Stomach smooth muscle (tissue), 2 donors: ENCODE results near the gene POLR2F.
A peak's percentile ranks its signal among the peaks of the same experiment; 100 is the strongest.

Experiments used
- H3K27ac ChIP-seq: one replicate; pipeline ENCODE4 v1.7.0; 2013; ENCODE audit warnings: mild to moderate bottlenecking, low read length, inconsistent platforms
- H3K27me3 ChIP-seq, 2 donors: one replicate each; pipeline ENCODE4 v1.7.0; 2013; ENCODE audit warnings: low read length in 2 of 2; ENCODE audit not compliant: insufficient read depth in 2 of 2, control insufficient read depth in 1 of 2
- H3K36me3 ChIP-seq, 2 donors: one replicate each; pipeline ENCODE4 v1.7.0; 2013; ENCODE audit warnings: low read length in 2 of 2; ENCODE audit not compliant: control insufficient read depth in 2 of 2, insufficient read depth in 2 of 2
- H3K4me1 ChIP-seq: one replicate; pipeline ENCODE4 v1.7.0; 2013; ENCODE audit warnings: low read length; ENCODE audit not compliant: control insufficient read depth, insufficient read depth
- H3K4me3 ChIP-seq, 2 donors: one replicate each; pipeline ENCODE4 v1.7.0; 2013; ENCODE audit warnings: low read length in 2 of 2
- H3K9ac ChIP-seq, 2 donors: one replicate each; pipeline ENCODE4 v1.7.0; 2013; ENCODE audit warnings: low read length in 2 of 2, mild to moderate bottlenecking in 1 of 2
- H3K9me3 ChIP-seq, 2 donors: one replicate each; pipeline ENCODE4 v1.7.0; 2013; ENCODE audit warnings: low read length in 2 of 2; ENCODE audit not compliant: control insufficient read depth in 2 of 2
- donor health status: healthy.
- donor health status: Pancreatic carcinoma.

Gene POLR2F

GRCh38 chr22:37925767-37926166 lies 27.7 kb upstream of the POLR2F start:
- Histone ChIP-seq H3K27ac (peak overlapping the region; percentile 64), H3K9me3 (no peaks in the 10 kb centered on the region)

DNA sequence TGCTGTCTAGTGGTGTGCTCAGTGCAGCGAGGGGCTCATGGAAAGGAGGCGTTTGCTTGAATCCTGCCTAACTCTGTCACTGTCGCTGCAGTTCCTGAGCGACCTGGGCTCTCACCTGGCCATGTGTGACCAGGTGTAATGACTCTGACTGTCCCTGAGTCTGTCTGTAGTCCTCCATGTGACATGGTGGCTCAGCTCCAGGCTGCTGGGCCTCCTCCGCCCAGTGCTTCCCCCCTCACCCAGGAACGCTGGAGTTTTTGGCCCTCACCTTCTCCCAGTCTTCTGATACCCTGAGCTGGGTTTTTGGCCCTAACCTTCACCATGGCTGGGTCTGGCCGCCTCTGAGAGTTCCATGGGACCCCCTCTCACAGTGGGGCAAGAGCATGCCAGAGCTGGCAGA lies 27.1 kb upstream of the POLR2F start:
- Histone ChIP-seq H3K36me3 (peaks cover 54 to 66% of the 10 kb centered on the region in 2 donors), H3K27ac (peak overlapping the region; percentile 37), H3K4me1 (peaks cover 36% of the 10 kb centered on the region), H3K27me3 (no peaks in the 10 kb centered on the region), H3K4me3 (no peak overlapping the region), H3K9me3 (no peaks in the 10 kb centered on the region), H3K9ac (no peak overlapping the region)

More at GRCh38 chr22:37925767-37926166, 27.7 kb upstream of the POLR2F start:
- peaks cover 33% of the 10 kb centered on the region for H3K4me1 ChIP-seq
- peaks cover 57 to 65% of the 10 kb centered on the region in 2 donors for H3K36me3 ChIP-seq
- H3K9ac ChIP-seq = no peak overlapping the region
- no peaks in the 10 kb centered on the region for H3K27me3 ChIP-seq
- H3K4me3 ChIP-seq = no peak overlapping the region

GRCh38 chr22:37926771-37927636 lies 26.5 kb upstream of the POLR2F start:
- Histone ChIP-seq H3K9me3 (no peaks in the 10 kb centered on the region), H3K4me3 (no peak overlapping the region), H3K4me1 (peaks cover 34% of the 10 kb centered on the region), H3K36me3 (peaks cover 58 to 69% of the 10 kb centered on the region in 2 donors), H3K27me3 (no peaks in the 10 kb centered on the region), H3K27ac (peak overlapping the region; percentile 37), H3K9ac (no peak overlapping the region)

DNA sequence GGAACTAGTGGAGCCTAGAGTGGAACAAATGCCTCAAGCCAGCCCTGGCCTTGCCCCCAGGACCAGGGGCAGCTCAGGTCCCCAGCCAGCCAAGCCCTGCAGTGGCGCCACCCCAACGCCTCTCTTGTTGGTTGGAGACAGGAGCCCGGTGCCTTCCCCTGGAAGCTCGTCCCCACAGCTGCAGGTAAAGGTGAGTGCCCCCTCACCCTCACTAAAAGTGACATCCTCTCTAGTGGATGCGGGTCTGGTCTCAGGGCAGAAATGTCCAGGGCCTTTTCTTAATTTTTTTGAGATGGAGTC lies 25.9 kb upstream of the POLR2F start:
- Histone ChIP-seq H3K36me3 (peaks cover 62 to 73% of the 10 kb centered on the region in 2 donors), H3K27me3 (no peaks in the 10 kb centered on the region), H3K27ac (no peak overlapping the region), H3K4me1 (peaks cover 39% of the 10 kb centered on the region), H3K9ac (no peak overlapping the region), H3K4me3 (no peak overlapping the region), H3K9me3 (no peaks in the 10 kb centered on the region)

DNA sequence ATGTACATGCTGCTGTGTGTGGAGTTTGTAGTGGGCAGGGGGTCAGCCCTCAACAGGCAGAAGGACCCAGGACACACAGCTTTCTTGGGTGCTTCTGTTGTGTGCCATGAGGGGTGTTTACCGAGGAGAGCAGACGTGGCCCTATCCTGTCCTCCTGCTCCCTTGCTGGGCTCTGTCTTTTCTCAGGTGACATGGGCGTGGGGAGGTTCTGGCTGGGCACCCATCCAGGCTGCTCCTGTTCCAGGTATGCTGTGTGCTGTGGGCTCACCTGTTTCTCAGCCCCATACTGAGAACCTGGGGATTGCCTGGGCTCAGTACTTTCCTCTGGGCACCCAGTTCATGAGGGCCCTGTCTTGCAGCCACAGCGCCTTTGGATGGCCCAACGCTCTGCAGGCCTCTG lies 24.1 kb upstream of the POLR2F start:
- H3K27me3 ChIP-seq = no peaks in the 10 kb centered on the region
- peaks cover 58 to 64% of the 10 kb centered on the region in 2 donors for H3K36me3 ChIP-seq
- peak overlapping the region; percentile 60 for H3K27ac ChIP-seq
- H3K9me3 ChIP-seq = no peaks in the 10 kb centered on the region
- H3K4me3 ChIP-seq = no peak overlapping the region
- H3K9ac ChIP-seq = peak overlapping the region in 1 of 2 donors; percentile 21
- peaks cover 52% of the 10 kb centered on the region for H3K4me1 ChIP-seq

GRCh38 chr22:37930270-37930951 lies 23.1 kb upstream of the POLR2F start:
- Histone ChIP-seq H3K4me1 (peaks cover 48% of the 10 kb centered on the region), H3K27ac (peak overlapping the region; percentile 60), H3K9ac (peak overlapping the region in 1 of 2 donors; percentile 29), H3K4me3 (no peak overlapping the region), H3K36me3 (peaks cover 51 to 55% of the 10 kb centered on the region in 2 donors), H3K27me3 (no peaks in the 10 kb centered on the region), H3K9me3 (no peaks in the 10 kb centered on the region)

DNA sequence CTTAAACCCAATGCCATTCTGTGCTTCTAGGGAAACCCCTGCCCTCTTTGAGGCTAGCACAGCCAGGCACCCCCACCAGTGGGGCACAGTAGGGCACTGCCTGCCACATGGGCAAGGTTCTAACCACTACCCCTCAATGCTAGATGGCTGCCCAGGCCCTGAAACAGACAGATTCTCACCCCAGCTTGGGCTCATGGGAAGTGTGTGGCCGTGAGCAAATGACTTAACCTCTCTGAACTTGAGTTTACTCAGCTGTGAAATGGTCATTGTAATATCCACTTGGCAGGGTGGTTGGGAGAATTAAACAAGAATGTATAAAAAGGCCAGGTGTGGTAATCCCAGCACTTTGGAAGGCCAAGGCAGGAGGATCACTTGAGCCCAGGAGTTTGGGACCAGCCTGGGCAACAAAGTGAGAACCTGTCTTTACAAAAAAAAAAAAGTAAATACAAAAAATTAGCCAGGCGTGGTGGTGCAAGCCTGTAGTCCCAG lies 22.5 kb upstream of the POLR2F start:
- Histone ChIP-seq H3K36me3 (peaks cover 49 to 50% of the 10 kb centered on the region in 2 donors), H3K4me1 (peaks cover 45% of the 10 kb centered on the region), H3K9me3 (no peaks in the 10 kb centered on the region), H3K9ac (peak overlapping the region in 1 of 2 donors; percentile 21), H3K27me3 (no peaks in the 10 kb centered on the region), H3K4me3 (no peak overlapping the region), H3K27ac (peak overlapping the region; percentile 60)

DNA sequence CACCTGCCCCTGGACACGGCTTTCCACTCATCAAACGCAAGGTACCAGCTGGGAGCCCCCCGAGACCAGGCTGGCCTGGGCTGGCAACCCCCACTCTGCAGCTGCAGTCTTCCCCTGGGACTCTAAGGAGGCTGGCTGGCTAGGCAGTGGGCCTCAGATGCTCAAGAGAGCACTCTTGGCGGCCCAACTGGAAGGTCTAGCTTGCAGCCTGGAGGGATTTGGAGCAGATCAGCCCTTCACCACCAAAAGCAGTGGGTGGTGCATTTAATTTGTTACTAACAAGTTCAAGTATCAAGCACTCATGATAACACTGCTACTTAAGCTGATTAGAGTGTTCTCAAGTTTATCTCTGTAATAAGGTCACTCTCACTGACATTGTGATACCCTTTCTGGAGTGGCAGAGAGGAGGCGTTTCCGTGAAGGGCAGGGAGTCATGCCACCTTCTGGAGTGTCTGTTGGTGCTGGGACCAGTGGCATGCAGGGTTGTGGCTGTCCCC lies 21.6 kb upstream of the POLR2F start:
- peaks cover 45% of the 10 kb centered on the region for H3K4me1 ChIP-seq
- H3K9ac ChIP-seq = no peak overlapping the region
- H3K36me3 ChIP-seq = peaks cover 41 to 42% of the 10 kb centered on the region in 2 donors
- peak overlapping the region; percentile 78 for H3K27ac ChIP-seq
- no peaks in the 10 kb centered on the region for H3K9me3 ChIP-seq
- no peak overlapping the region for H3K4me3 ChIP-seq
- H3K27me3 ChIP-seq = no peaks in the 10 kb centered on the region

DNA sequence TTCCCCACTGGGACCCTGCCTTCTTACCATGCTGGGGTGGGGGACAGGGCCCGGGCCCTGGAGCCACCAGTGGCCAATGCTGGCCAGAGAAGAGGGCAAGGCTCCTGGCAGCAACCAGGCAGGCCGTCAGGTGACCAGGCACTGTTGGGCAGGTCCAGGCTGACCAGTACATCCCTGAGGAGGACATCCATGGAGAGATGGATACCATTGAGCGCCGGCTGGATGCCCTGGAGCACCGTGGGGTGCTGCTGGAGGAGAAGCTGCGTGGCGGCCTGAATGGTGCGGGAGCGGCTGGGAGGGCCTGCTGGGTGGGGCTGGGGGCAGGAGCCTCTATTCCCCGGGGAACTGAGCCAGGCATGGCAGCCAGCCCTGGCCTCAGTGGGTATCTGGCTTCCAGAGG lies 21.1 kb upstream of the POLR2F start:
- Histone ChIP-seq H3K27ac (peak overlapping the region; percentile 78), H3K36me3 (peaks cover 36 to 40% of the 10 kb centered on the region in 2 donors), H3K9ac (no peak overlapping the region), H3K4me1 (peaks cover 45% of the 10 kb centered on the region), H3K4me3 (no peak overlapping the region), H3K9me3 (no peaks in the 10 kb centered on the region), H3K27me3 (no peaks in the 10 kb centered on the region)

GRCh38 chr22:37932821-37933578 lies 20.5 kb upstream of the POLR2F start:
- Histone ChIP-seq H3K36me3 (peaks cover 37 to 42% of the 10 kb centered on the region in 2 donors), H3K27ac (peak overlapping the region; percentile 78), H3K9ac (peak overlapping the region in 1 of 2 donors; percentile 21), H3K4me3 (no peak overlapping the region), H3K27me3 (no peaks in the 10 kb centered on the region), H3K4me1 (peaks cover 48% of the 10 kb centered on the region), H3K9me3 (no peaks in the 10 kb centered on the region)
